Hepatocyte (in vitro differentiated cells): ENCODE measurements around the gene PLEKHA7.

ENCODE experiments used
- CTCF ChIP-seq: fragments of 200-600 bp; sonication (generic); IDR thresholded peaks from 2 replicates; pipeline ENCODE4 v1.5.1; 2016; ENCODE audit warnings: antibody characterized with exemption, mild to moderate bottlenecking; ENCODE audit not compliant: poor library complexity
- EZH2 ChIP-seq: fragments of 200-600 bp; sonication (generic); IDR thresholded peaks from 2 replicates; pipeline ENCODE4 v1.6.1; 2016; ENCODE audit warnings: antibody characterized with exemption, mild to moderate bottlenecking, borderline replicate concordance

- TF ChIP-seq CTCF: no peak
- no peak for TF ChIP-seq EZH2
Observed at GRCh38 chr11:16764888-16765287, 249.3 kb downstream of the PLEKHA7 start.
